GM15510 (cell line): ENCODE data around the gene SIVA1.

ENCODE experiments used
- POLR2A ChIP-seq: IDR thresholded peaks from 3 replicates; pipeline ENCODE4 v1.6.1; 2011; ENCODE audit warnings: borderline replicate concordance; ENCODE audit not compliant: insufficient read length; ENCODE audit errors: extremely low read depth

The SIVA1 gene

GRCh38 chr14:104725772-104726548 lies 27.0 kb upstream of the SIVA1 start:
- TF ChIP-seq POLR2A: no peak

- no peak for TF ChIP-seq POLR2A
Measured at GRCh38 chr14:104726600-104727451, 26.1 kb upstream of the SIVA1 start.

GRCh38 chr14:104728631-104729030 lies 24.3 kb upstream of the SIVA1 start:
- no peak for TF ChIP-seq POLR2A

GRCh38 chr14:104729835-104730181 lies 23.1 kb upstream of the SIVA1 start:
- no peak for TF ChIP-seq POLR2A

GRCh38 chr14:104730487-104730886 lies 22.5 kb upstream of the SIVA1 start:
- no peak for TF ChIP-seq POLR2A

- no peak for TF ChIP-seq POLR2A
Measured at GRCh38 chr14:104731320-104732294, 21.3 kb upstream of the SIVA1 start.

- no peak for TF ChIP-seq POLR2A
Measured at GRCh38 chr14:104732355-104732804, 20.6 kb upstream of the SIVA1 start.

GRCh38 chr14:104732931-104733681 lies 19.8 kb upstream of the SIVA1 start:
- TF ChIP-seq POLR2A: no peak

GRCh38 chr14:104734051-104734587 lies 18.8 kb upstream of the SIVA1 start:
- no peak for TF ChIP-seq POLR2A

GRCh38 chr14:104734601-104734990 lies 18.4 kb upstream of the SIVA1 start:
- TF ChIP-seq POLR2A: no peak

GRCh38 chr14:104734991-104735779 lies 17.8 kb upstream of the SIVA1 start:
- no peak for TF ChIP-seq POLR2A

- TF ChIP-seq POLR2A: no peak
Measured at GRCh38 chr14:104735830-104736642, 16.9 kb upstream of the SIVA1 start.
